GM21717 (cell line): ENCODE data around the gene BOD1L1.

Experiments used
- ATAC-seq: cut with Tn5 transposase; IDR thresholded peaks from one replicate; pipeline ENCODE4 v1.9.1; 2021; ENCODE audit warnings: mild to moderate bottlenecking, moderate library complexity; ENCODE audit not compliant: unreplicated experiment

BOD1L1 gene

DNA sequence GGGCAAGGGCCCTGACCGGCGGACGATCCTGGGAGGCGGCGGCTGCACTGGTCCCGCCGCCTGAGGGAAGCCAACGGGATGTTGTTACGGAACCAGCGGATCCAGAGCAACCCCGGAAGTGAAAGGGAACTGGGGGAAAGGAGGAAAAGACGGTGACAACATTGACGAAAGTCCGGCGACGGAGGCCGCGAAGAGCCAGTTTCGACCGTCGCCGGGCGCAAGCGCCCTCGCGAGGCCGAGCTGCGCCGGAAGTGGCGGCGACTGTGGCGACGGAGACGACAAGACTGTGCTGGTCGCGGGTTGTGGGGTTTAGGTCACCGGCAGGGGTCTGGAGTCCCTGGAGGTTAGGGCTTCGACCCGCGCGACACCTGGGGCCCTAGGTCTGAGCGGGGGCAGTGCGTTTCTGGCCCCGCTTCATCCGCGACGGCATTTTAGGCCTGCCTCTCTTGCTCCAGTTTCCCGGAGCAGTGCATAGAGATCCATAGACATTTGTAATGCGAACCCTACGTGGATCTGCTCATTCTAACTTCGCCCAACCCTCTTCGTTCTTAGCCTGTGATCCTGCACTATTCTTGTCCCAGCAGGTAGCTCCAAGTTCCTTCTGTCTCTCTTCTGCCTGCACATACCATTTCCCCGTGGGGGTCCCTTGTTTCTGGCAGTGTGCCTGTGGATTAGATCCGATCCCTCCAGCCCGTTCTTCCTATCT is at the start of gene BOD1L1:
BOD1L1 (minus strand) TSS at position 120 of the 706 bp plus-strand sequence. CDS start 138 bp downstream, outside the sequence.
- ATAC-seq, result peak; percentile 93

DNA sequence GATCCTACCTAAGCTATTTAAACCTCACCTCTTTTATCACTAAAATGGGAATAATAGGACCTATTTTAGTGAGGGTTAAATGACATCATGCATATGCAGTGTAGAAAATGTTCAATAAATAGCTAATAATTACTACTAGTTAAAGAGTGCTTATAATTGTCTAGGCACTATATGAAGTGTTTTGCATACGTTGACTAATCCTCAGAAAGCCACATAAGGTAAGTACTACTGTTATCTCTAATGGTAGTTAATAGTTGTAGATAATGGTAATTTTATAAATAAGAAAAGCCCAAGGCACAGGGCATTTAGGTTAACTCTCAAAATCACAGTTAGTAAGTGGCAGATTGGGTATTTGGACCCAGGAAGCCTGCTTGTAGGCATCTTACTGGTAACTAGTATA is 47.4 kb upstream of the BOD1L1 start:
- ATAC-seq, result no peak

DNA sequence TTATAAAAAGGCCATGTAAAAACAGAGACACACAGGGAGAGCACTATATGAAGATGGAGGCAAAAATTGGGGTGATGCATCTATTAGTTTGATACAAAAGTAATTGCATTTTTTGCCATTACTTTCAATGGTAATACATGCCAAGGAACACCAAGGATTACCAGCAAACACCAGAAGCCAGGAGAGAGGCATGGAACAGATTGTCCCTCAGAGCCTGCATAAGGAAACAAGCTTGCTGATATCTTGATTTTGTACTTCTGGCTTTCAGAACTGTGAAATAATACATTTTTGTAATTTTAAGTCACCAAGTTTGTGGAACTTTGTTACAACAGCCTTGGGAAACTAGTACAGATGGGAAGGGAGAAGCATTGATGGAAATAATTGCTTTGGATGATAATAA is 45.6 kb upstream of the BOD1L1 start:
- ATAC-seq, result no peak

DNA sequence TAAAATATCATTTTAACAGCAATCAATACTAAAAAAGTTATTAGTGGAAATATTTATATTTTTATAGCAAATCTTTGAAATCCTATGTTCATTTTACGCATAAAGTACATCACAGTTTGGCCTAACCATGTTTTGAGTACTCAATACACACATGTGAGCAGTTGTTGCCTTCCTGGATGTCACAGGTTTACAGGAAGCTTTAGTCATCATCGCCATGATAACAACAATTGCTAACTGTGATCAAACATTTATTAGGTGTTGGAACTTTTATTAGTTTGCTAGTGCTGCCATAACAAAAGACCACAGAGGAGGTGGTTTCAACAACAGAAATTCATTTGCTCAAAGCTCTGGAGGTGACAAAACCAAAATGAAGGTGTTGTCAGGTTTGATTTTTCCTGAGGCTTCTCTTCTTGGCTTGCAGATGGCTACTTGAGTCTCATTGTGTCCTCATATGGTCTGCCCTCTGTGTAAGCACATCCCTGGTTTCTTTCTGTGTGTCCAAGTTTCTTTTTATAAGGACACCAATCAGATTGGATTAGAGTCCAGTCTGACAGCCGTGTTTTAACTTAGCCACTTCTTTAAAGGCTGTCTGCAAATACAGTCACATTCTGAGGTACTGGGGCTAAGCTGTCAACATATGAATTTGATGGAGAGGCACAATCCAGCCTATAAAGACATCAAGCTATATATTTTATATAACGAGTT is 43.1 kb upstream of the BOD1L1 start:
- ATAC-seq, result no peak

DNA sequence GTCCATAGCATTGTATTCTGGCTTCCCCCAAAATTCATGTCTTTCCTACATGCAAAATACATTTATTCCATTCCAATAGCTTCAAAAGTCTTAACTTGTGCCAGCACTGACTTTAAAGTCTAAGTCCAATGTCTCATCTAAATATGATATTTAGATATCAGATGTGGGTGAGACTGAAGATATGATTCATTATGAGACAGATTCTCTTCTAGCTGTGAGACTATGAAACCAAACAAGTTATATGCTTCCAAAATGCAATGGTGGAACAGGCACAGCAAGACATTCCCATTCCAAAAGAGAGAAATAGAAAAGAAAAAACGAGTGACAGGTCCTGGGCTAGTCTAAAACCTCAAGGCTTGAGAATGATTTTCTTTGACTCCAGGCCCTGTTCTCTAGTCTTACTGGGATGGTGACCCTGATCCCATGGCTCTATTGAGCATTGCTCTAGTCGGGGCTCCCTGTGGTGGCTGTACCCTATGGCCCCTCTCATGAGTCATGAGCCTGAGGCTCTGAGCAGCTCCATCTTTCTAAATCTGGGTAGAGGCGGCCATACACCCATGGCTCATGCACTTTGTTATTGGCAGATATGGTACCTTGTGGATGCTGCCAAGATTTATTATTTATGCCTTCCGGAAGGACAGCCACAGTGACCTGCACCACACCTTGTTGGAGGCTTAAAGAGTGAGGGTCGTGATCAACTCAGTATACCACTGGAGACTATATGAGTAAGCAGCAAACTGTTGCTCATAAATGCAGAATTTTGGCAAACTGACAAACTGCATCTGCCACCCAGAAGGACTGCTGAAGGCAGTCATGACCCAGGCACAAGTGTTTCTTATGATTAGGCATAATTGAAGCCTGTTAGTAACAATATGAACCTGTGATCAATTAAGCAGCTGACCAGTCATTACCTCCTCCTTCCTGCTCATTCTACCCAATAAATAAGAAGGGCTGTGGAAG is 38.5 kb upstream of the BOD1L1 start:
- ATAC-seq, result no peak

DNA sequence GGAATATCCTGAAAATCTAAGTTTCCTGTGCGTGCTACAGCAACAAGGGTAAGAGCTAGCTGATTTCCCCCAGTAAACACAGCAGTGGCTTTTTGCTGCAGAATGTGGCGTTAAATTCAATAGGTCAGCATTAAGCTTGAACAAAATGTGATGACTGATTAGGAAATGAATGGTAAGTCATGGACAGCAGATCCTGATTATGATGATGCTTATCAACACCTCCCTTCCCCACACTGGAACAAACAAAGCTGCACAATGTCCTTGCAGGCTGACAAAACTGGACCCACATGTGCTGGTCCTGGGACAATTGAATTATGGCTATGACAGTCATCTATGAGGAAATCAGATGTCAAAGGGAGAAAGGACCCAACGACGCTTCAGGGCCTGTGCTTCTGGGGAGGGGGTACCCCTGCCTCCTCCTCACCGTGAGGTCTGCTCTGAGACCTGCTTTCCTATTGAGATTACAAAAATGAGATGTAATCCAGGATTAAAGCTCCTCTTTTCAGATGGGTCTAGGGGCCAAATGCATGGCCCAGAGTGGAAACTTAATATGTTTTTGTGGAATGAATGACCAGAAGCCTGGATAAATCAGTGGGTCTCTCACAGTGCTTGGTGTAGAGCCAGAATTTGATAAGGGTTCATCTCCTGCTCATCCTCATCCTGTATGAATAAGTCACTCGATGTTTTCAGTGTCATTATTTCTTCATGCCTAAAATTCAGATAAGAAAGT is 32.0 kb upstream of the BOD1L1 start:
- no peak for ATAC-seq

DNA sequence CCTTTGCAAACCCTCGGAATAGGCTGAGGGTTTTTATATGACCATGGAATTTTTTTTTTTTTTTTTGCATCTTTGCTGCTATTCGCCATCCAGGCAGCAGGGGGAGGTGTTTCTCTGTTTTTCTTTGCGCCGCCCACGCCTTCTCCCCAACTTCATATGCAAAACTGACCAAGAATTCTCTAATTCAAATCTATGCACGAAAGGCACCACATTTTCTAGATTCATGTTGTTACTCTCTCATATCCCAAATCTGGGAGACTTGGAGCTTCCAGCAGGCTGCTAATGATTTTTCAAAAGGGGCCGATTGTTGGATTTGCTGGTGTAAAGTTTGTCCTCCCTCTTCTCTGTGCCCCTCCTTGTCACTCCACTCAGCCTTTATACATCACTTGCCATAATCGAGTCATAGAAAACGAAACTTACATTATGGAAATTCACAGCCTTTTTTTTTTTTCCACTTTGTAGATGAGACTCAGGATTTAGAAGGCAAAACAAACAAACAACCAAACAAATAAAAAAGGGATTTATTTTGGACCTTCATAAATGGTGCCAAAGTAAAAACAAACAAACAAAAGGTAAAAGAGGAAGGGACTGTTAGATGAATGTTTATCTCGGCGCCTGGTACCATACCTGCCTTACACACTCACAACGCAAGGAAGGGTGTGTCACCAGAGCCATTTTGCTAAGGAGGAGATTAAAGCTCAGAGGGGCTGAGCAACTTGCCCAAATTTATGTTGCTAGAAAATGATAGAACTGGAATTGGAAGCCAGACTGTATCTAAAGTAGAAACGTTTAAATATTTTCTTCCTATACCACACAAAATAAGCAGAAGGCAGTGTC is 29.3 kb upstream of the BOD1L1 start:
- ATAC-seq, result no peak

DNA sequence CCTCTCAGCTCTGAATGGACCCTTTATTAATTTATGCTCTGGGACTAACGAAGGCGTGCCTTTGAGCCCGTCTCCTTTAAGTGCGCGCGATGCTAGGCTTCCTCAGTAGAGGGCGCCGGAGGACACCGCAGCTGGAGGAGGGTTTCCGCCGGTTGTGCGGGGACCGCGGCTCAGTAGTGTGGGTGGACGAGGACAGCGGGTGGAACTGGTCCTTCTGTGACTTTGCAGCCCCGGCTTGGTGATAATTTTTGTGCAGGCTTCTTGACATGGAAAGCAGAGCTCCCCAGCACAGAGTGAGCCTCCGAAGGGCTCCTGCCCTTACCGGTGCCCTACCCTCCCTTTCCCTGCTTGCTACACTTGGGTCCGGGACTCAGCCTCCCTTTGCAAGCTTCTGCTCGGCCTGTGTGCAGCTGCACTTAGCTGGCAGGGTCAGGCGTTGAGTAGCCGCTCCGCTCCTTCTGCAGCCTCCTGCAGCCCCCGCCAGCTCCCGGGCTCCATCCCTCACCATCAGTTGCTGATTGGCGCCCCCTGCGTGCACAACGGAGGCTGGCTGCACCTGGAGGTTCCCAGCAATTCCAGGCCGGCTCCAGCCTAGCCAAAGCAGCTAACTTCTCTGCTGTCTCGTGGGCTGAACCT is 26.8 kb upstream of the BOD1L1 start:
- peak; percentile 96 for ATAC-seq

DNA sequence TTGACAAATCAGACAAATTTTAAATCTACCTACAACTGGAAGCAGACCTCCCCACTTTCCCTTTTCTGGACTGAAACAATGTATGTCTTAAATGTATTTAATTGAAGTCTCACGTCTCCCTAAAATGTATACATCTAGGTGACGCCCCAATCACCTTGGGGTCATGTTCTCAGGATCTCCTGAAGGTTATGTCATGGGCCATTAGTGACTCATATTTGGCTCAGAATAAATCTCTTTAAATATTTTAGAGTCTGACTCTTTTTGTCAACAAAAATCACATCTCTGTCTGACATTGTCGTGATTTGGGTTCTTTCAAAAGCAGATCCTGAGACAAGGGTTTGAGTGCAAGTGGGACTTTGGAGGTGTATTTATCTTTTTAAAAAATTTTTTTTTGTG is 26.2 kb upstream of the BOD1L1 start:
- no peak for ATAC-seq

DNA sequence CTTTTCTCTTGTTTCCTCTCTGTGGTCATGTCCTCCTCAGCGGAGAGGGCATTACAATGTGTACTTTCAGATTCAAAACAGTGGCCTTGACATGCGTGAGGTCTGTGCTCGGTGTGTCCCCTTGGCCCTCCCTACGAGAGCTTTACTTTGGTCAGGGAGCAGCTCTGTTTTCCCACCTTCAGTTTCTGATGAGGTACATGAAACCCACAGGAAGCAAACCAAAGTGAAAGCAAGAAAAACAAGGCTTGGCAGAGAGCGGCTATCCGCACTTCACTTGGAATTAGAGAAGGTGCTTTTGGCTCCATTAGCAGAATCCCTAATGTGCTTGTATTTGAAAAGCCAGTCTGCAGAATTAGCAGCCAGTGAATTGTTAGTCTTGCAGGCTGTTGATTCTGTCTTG is 19.5 kb upstream of the BOD1L1 start:
- no peak for ATAC-seq

DNA sequence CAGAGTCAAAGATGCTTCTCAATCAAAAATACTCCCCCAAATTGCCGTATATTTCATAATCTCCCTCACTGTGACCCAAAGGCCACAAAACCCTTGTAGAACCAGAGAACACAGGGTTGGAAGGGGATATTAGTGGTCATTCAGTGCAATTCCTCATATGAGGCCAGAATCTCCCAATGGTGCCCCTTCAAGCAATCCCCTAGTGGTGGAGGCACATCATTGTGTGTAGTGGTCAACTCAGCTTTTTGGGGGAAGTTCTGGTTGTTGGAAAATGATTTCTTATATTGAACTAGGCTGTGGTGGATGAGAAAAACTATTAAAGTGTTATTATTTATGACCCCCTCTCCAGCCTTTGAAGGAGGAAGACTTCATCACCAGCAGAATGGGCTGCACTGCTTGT is 17.6 kb upstream of the BOD1L1 start:
- no peak for ATAC-seq

DNA sequence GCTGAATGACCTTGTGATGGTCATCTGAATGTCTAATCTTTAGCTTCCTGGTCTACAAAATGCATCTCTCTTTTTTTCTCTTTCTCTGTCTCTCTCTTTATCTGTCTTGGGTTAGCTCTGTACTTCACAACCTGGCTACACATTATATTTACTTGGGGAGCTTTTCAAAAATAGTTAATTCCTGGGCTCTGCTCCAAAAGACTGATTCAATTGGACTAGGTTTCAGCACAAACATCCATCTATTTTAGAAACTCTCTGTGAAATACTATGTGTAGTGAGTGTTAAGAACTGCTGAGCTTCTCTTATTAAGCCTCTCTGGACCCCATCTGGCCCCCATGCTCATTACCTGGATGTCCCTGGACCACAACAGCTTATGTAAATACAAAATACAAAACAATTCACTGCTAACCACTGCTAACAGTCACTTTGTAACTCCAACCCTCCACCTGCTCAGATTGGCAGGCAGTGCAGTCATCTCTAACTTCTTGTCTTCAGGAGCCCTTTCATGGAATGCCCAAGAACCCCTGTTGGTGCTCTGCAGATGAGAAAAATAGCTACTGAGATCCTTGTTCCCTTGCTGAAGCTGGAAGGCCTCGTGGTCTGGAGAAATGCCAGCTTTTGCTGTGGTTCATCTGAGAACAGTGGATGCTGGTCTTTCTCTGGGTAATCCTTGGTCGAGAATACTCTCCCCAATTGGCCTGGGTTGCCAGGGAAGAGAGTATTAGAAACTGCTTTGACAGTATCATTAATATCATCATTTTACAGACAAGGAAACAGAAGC is 14.8 kb upstream of the BOD1L1 start:
- no peak for ATAC-seq

DNA sequence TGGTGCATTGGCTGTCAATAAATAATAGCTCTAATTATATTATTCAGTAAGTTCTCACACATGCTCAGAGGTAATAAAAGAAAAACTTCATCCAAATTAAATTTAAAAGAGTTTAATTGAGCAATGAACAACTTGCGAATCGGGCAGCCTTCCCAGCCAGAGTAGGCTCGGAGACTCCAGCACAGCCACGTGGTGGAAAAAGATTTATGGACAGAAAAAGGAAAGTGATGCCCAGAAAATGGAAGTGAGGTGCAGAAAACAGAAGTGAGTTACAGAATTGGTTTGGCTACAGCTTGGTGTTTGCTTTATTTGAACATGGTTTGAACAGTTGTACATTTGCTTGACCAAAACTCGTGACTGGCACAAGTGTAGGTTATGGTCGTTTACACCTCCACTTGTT is 13.6 kb upstream of the BOD1L1 start:
- no peak for ATAC-seq

DNA sequence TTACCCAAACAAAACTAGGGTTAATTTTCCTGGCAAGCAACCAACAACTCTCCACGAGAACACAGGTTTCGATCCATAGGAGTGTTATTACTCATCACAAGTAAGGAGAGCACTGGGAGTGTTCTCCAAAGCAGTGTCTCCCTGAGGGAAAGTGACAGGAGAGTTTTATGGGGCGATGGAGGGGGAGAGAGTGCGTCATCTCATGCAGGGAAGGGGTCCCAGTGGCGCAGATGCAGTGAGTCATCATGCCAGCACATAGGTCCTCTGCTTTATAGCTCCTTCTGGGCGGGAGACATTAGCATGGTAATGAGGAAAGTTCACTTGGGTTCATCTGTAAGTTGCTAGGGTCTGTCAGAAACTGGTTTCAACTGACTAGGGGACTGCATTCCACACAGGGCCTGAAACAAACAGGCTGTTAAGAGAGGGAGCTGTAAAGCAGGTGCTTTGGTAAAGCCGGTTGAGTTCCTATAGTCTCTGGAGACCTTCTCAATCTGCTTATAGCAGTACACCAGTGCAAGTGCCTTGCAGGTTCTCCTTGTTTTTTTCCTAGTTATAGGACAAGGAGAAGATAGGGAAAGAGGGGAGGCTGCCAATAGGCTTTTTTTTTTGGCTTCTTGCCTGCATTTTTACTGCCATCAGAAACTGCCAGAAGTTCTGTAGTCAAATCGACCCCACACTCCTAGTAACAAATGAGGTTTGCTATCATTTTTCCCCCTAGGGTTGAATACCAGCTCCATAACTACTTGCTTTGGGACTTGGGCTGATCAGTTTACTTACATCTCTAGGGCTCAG is 12.8 kb upstream of the BOD1L1 start:
- ATAC-seq, result no peak

DNA sequence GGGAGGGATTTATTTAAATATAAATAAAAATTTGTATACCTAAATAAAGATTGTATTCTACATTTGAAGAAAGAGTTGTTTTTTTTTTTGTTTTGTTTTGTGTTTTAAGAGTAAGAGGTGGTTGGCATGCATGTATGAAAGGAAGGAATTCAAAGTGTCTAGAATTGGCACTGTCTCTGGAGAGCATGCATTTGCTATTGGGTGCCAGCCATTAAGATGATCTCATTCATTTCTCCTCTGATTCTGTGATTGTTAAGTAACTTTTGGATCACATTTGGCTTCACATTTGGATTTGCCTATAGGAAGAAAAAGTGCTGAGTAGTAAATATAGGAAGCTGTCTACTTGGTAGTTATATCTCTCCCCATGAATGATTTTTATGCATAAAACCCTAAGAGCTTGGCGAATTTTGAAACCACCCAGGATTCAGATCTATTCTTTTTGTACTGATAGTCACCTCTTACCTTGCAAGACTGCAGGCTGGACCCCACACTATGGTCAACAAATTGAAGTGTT is 7.8 kb upstream of the BOD1L1 start:
- no peak for ATAC-seq

DNA sequence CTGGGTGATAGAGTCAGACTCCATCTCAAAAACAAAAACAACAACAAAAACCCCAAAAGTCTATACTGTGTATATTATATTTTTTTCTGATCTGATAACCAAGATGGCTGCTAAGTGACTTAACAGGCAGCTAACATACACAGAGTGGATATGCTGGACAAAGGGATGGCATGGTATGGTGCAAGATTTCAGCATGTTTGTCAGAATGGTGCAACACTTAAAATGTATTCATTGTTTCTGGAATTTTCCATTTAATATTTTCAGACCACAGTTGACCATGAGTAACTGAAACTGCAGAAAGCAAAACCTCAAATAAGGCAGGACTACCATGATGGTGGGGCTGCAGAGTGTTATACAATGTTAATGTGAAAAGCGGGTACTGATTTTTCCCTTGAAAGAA is 6.1 kb upstream of the BOD1L1 start:
- no peak for ATAC-seq

DNA sequence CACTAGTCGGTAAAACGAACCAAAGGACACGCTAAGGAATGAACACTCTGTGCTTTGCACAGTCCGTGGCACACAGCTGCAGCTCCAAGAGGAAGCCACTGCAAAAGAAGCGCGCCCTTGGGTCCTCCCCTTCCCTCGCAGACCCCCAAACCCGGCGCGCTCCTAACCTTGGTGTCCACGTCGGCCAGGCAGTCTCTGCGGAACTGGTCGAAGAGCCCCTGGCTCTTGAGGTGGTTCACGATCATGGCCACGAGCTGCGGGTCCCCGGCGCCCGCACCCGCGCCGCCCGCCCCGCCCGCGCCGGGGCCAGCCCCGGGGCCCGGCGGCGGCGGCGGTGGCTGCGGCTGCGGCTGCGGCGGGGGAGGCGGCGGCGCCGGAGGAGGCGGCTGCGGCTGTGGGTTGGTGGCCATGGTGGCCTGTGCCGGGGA is 333 bp downstream of the BOD1L1 start:
- ATAC-seq, result peak; percentile 57
